ENCODE measurements around the gene MOCS3. TPM values are rescaled to one million over a fixed set of nuclear protein-coding genes. Genes with fewer than 3 reads are reported as not detected.

The MOCS3 gene
- polyA plus RNA-seq, 2 of the 4 experiments (the other 2 are of a cell fraction): 4.8 to 5.7 TPM

GRCh38 chr20:51002633-51003032, 44.0 kb downstream of the MOCS3 start:
- 33% methylated on average over 5 of the region's 7 CpGs for WGBS (ENCODE audit: missing lambda C conversion rate)
- TF ChIP-seq CBX8 (IDR thresholded peaks at IDR 0.05) (no peak), TFCP2L1 (CRISPR knock-in tag; IDR thresholded peaks at IDR 0.05) (no peak), HES2 (IDR thresholded peaks at IDR 0.05) (no peak), CBX2 (IDR thresholded peaks at IDR 0.05; ENCODE audit: borderline replicate concordance, low read depth) (no peak), USF2 (IDR thresholded peaks at IDR 0.05) (no peak)
- peaks cover 1% of the 10 kb centered on the region; the same call in 1 of the 3 replicates for H3K4me1 ChIP-seq
- POLR2A ChIA-PET: no interaction called here
- H3K4me3 ChIP-seq: no peak overlapping the region
- FAIRE-seq (no peak), DNase-seq (ENCODE audit: low read depth in 1 of 2, low spot score in 1 of 2) (no peak), ATAC-seq (no peak)
- CTCF ChIA-PET: interaction anchor here (1.1 to 1.4 kb wide), 3 partner anchors 11 to 305 kb away, joined by 3 to 9 read pairs (median 5); no protein-coding TSS in a partner anchor
- H3K27ac ChIP-seq: no peak overlapping the region
- H3K4me2 ChIP-seq: no peak overlapping the region
- no peaks in the 10 kb centered on the region for H3K9me3 ChIP-seq

- no peak for FAIRE-seq
- no peaks in the 10 kb centered on the region for H3K9me3 ChIP-seq
These were observed 45.1 kb downstream of the MOCS3 start for GRCh38 chr20:51003753-51004152.

GRCh38 chr20:51004305-51004727, 45.7 kb downstream of the MOCS3 start:
- WGBS (ENCODE audit: missing lambda C conversion rate): 94% methylated on average over 25 of the region's 44 CpGs
- no peak for ATAC-seq

More at GRCh38 chr20:51003753-51004152, 45.1 kb downstream of the MOCS3 start:
- WGBS (ENCODE audit: missing lambda C conversion rate): 93% methylated on average over 15 of the region's 21 CpGs
- ChIA-PET CTCF (interaction anchor here (1.1 to 1.3 kb wide), 4 partner anchors 12 to 303 kb away, joined by 3 to 5 read pairs (median 4); no protein-coding TSS in a partner anchor), POLR2A (no interaction called here)
- no peak for DNase-seq (ENCODE audit: low read depth in 1 of 2, low spot score in 1 of 2)
- TF ChIP-seq ESRRA (IDR thresholded peaks at IDR 0.05; ENCODE audit: borderline replicate concordance, low read length) (no peak), E2F6 (IDR thresholded peaks at IDR 0.05; ENCODE audit: borderline replicate concordance, low read depth) (no peak), NPAS2 (CRISPR knock-in tag; IDR thresholded peaks at IDR 0.05; ENCODE audit: borderline replicate concordance) (no peak), POLR2AphosphoS2 (conservative IDR thresholded peaks at IDR 0.05; ENCODE audit: low read length) (no peak), ZSCAN20 (CRISPR knock-in tag; IDR thresholded peaks at IDR 0.05) (no peak), CHD2 (IDR thresholded peaks at IDR 0.05; ENCODE audit: low read length, partially characterized antibody) (no peak), ELK1 (IDR thresholded peaks at IDR 0.05; ENCODE audit: low read depth, low read length) (no peak), POLR2A (IDR thresholded peaks at IDR 0.05; ENCODE audit: low read length) (no peak), JUN (IDR thresholded peaks at IDR 0.05) (no peak), PBX3 (IDR thresholded peaks at IDR 0.05) (no peak), KDM1A (IDR thresholded peaks at IDR 0.05; ENCODE audit: low read depth) (no peak), NFE2L2 (conservative IDR thresholded peaks at IDR 0.05; ENCODE audit: low read length) (no peak), FOSB (CRISPR knock-in tag; IDR thresholded peaks at IDR 0.05) (no peak), RARB (CRISPR knock-in tag; IDR thresholded peaks at IDR 0.05) (no peak)
- Histone ChIP-seq H3K4me3 (no peak overlapping the region), H3K4me2 (no peak overlapping the region), H3K27ac (no peak overlapping the region), H3K4me1 (no peaks in the 10 kb centered on the region)
- ATAC-seq: no peak

More at GRCh38 chr20:51004305-51004727, 45.7 kb downstream of the MOCS3 start:
- ChIA-PET POLR2A (no interaction called here), CTCF (interaction anchor here (1.3 to 3.1 kb wide), 4 partner anchors 11 to 303 kb away, joined by 3 to 18 read pairs (median 4); no protein-coding TSS in a partner anchor)
- Histone ChIP-seq H3K27ac (no peak overlapping the region), H3K4me3 (no peak overlapping the region), H3K4me1 (no peaks in the 10 kb centered on the region), H3K4me2 (no peak overlapping the region), H3K9me3 (no peaks in the 10 kb centered on the region)
- no peak for DNase-seq (ENCODE audit: low read depth in 1 of 2, low spot score in 1 of 2)
- TF ChIP-seq CBX8 (IDR thresholded peaks at IDR 0.05): no peak
- TF ChIP-seq CTCF (IDR thresholded peaks at IDR 0.05): no peak
- no peak for FAIRE-seq

All from A549 (cell line).